ENCODE data around the gene MRGPRE.

- TF ChIP-seq CTCF (IDR thresholded peaks at IDR 0.05): no peak
- no peak for TF ChIP-seq ZFX (IDR thresholded peaks at IDR 0.05; ENCODE audit: borderline replicate concordance)
These were observed 28.8 kb downstream of the MRGPRE start for GRCh38 chr11:3203221-3204043.

Measured in 22Rv1 (cell line).